GM19324 (cell line): ENCODE data around the gene TIMP3.

Source experiments
- ATAC-seq: cut with Tn5 transposase; IDR thresholded peaks from one replicate; pipeline ENCODE4 v1.9.1; 2021; ENCODE audit warnings: mild to moderate bottlenecking, moderate library complexity; ENCODE audit not compliant: unreplicated experiment, low FRiP score

TIMP3 gene

GRCh38 chr22:32827049-32827602 is 25.6 kb downstream of the TIMP3 start:
- ATAC-seq, result no peak

GRCh38 chr22:32828150-32828549 is 26.6 kb downstream of the TIMP3 start:
- no peak for ATAC-seq

GRCh38 chr22:32828561-32828960 is 27.1 kb downstream of the TIMP3 start:
- ATAC-seq, result no peak

GRCh38 chr22:32829451-32829851 is 27.9 kb downstream of the TIMP3 start:
- ATAC-seq, result no peak

- no peak for ATAC-seq
Observed at GRCh38 chr22:32830473-32830872, 29.0 kb downstream of the TIMP3 start.

- ATAC-seq, result no peak
Observed at GRCh38 chr22:32830957-32831356, 29.5 kb downstream of the TIMP3 start.

GRCh38 chr22:32831584-32831983 is 30.1 kb downstream of the TIMP3 start:
- ATAC-seq, result no peak

GRCh38 chr22:32832174-32832573 is 30.7 kb downstream of the TIMP3 start:
- ATAC-seq, result no peak

GRCh38 chr22:32836280-32837123 is 35.0 kb downstream of the TIMP3 start:
- no peak for ATAC-seq

GRCh38 chr22:32837142-32837541 is 35.6 kb downstream of the TIMP3 start:
- no peak for ATAC-seq

- no peak for ATAC-seq
Observed at GRCh38 chr22:32837803-32838202, 36.3 kb downstream of the TIMP3 start.

- ATAC-seq, result no peak
Observed at GRCh38 chr22:32839831-32840584, 38.5 kb downstream of the TIMP3 start.

GRCh38 chr22:32841175-32841574 is 39.7 kb downstream of the TIMP3 start:
- no peak for ATAC-seq

- ATAC-seq, result no peak
Observed at GRCh38 chr22:32842486-32842885, 41.0 kb downstream of the TIMP3 start.

- no peak for ATAC-seq
Observed at GRCh38 chr22:32843300-32843699, 41.8 kb downstream of the TIMP3 start.

GRCh38 chr22:32844251-32844650 is 42.7 kb downstream of the TIMP3 start:
- ATAC-seq, result no peak

GRCh38 chr22:32846780-32847491 is 45.4 kb downstream of the TIMP3 start:
- no peak for ATAC-seq

- ATAC-seq, result no peak
Observed at GRCh38 chr22:32848226-32848625, 46.7 kb downstream of the TIMP3 start.

GRCh38 chr22:32849501-32849900 is 48.0 kb downstream of the TIMP3 start:
- no peak for ATAC-seq

- no peak for ATAC-seq
Observed at GRCh38 chr22:32850157-32850556, 48.7 kb downstream of the TIMP3 start.
